ENCODE measurements around the gene SEZ6L. TPM values are rescaled to one million over a fixed set of nuclear protein-coding genes. Genes with fewer than 3 reads are reported as not detected.

SEZ6L gene
- polyA plus RNA-seq, 6 donors from 2014 or later: 0.04 to 0.23 TPM; not detected in 4

- H3K4me3 Mint-ChIP-seq: peak overlapping the region in 1 of 8 donors; percentile 40
- no peak overlapping the region for H3K27ac Mint-ChIP-seq
- H3K36me3 Mint-ChIP-seq: no peaks in the 10 kb centered on the region
- peaks cover 17 to 25% (median 21%) of the 10 kb centered on the region in 3 donors for H3K27me3 Mint-ChIP-seq
- peaks cover 9 to 12% (median 11%) of the 10 kb centered on the region in 3 donors for H3K4me1 Mint-ChIP-seq
- no peak for DNase-seq
- peaks cover 0 to 4% (median 0%) of the 10 kb centered on the region in 7 donors for H3K9me3 Mint-ChIP-seq
- no peak for ATAC-seq (ENCODE audit: low read depth in 2 of 2)
Observed at GRCh38 chr22:26298605-26299310, 129.5 kb downstream of the SEZ6L start.

- DNase-seq (no peak), ATAC-seq (ENCODE audit: low read depth in 2 of 2) (no peak)
- H3K4me3 Mint-ChIP-seq: no peak overlapping the region
- H3K27ac Mint-ChIP-seq: no peak overlapping the region
- H3K36me3 Mint-ChIP-seq: no peaks in the 10 kb centered on the region
- H3K27me3 Mint-ChIP-seq: peaks cover 29 to 53% (median 46%) of the 10 kb centered on the region in 3 donors
- no peaks in the 10 kb centered on the region for H3K4me1 Mint-ChIP-seq
- peaks cover 0 to 3% (median 0%) of the 10 kb centered on the region in 7 donors for H3K9me3 Mint-ChIP-seq
Observed at GRCh38 chr22:26302726-26303125, 133.5 kb downstream of the SEZ6L start.

GRCh38 chr22:26303475-26303874 lies 134.2 kb downstream of the SEZ6L start:
- DNase-seq: no peak
- H3K27me3 Mint-ChIP-seq: peaks cover 34 to 60% (median 52%) of the 10 kb centered on the region in 3 donors
- H3K4me3 Mint-ChIP-seq: no peak overlapping the region
- ATAC-seq (ENCODE audit: low read depth in 2 of 2): no peak
- peaks cover 0 to 3% (median 1%) of the 10 kb centered on the region in 7 donors for H3K9me3 Mint-ChIP-seq
- H3K4me1 Mint-ChIP-seq: no peaks in the 10 kb centered on the region
- H3K27ac Mint-ChIP-seq: no peak overlapping the region
- H3K36me3 Mint-ChIP-seq: no peaks in the 10 kb centered on the region

- H3K36me3 Mint-ChIP-seq: no peaks in the 10 kb centered on the region
- ATAC-seq (ENCODE audit: low read depth in 2 of 2): no peak
- no peaks in the 10 kb centered on the region for H3K4me1 Mint-ChIP-seq
- DNase-seq: no peak
- H3K27me3 Mint-ChIP-seq: peaks cover 36 to 73% (median 64%) of the 10 kb centered on the region in 3 donors
- H3K27ac Mint-ChIP-seq: no peak overlapping the region
- no peak overlapping the region for H3K4me3 Mint-ChIP-seq
- peaks cover 0 to 3% (median 1%) of the 10 kb centered on the region in 7 donors for H3K9me3 Mint-ChIP-seq
Observed at GRCh38 chr22:26304730-26305129, 135.5 kb downstream of the SEZ6L start.

- no peaks in the 10 kb centered on the region for H3K36me3 Mint-ChIP-seq
Observed at GRCh38 chr22:26308467-26308866, 139.2 kb downstream of the SEZ6L start.

GRCh38 chr22:26310616-26311015 lies 141.4 kb downstream of the SEZ6L start:
- H3K4me1 Mint-ChIP-seq: no peaks in the 10 kb centered on the region
- H3K4me3 Mint-ChIP-seq: no peak overlapping the region
- ATAC-seq (ENCODE audit: low read depth in 2 of 2) (no peak), DNase-seq (no peak)
- peaks cover 0 to 5% (median 1%) of the 10 kb centered on the region in 7 donors for H3K9me3 Mint-ChIP-seq
- H3K27ac Mint-ChIP-seq: no peak overlapping the region
- H3K27me3 Mint-ChIP-seq: peaks cover 37 to 55% (median 52%) of the 10 kb centered on the region in 3 donors
- H3K36me3 Mint-ChIP-seq: no peaks in the 10 kb centered on the region

More at GRCh38 chr22:26308467-26308866, 139.2 kb downstream of the SEZ6L start:
- H3K27me3 Mint-ChIP-seq: peaks cover 27 to 54% (median 51%) of the 10 kb centered on the region in 3 donors
- DNase-seq: no peak
- ATAC-seq (ENCODE audit: low read depth in 2 of 2): no peak
- H3K27ac Mint-ChIP-seq: no peak overlapping the region
- no peak overlapping the region for H3K4me3 Mint-ChIP-seq
- peaks cover 0 to 3% (median 0%) of the 10 kb centered on the region in 7 donors for H3K9me3 Mint-ChIP-seq
- H3K4me1 Mint-ChIP-seq: no peaks in the 10 kb centered on the region

- Mint-ChIP-seq H3K4me3 (no peak overlapping the region), H3K27ac (no peak overlapping the region), H3K27me3 (peaks cover 26 to 48% (median 39%) of the 10 kb centered on the region in 3 donors), H3K4me1 (no peaks in the 10 kb centered on the region), H3K9me3 (peaks cover 0 to 5% (median 0%) of the 10 kb centered on the region in 7 donors), H3K36me3 (no peaks in the 10 kb centered on the region)
- ATAC-seq (ENCODE audit: low read depth in 2 of 2) (no peak), DNase-seq (no peak)
Observed at GRCh38 chr22:26313291-26313690, 144.0 kb downstream of the SEZ6L start.

- peaks cover 30 to 44% (median 37%) of the 10 kb centered on the region in 3 donors for H3K27me3 Mint-ChIP-seq
Observed at GRCh38 chr22:26314171-26314570, 144.9 kb downstream of the SEZ6L start.

GRCh38 chr22:26314656-26315055 lies 145.4 kb downstream of the SEZ6L start:
- DNase-seq (no peak), ATAC-seq (ENCODE audit: low read depth in 2 of 2) (no peak)
- peaks cover 0 to 5% (median 0%) of the 10 kb centered on the region in 7 donors for H3K9me3 Mint-ChIP-seq
- H3K27ac Mint-ChIP-seq: no peak overlapping the region
- no peaks in the 10 kb centered on the region for H3K36me3 Mint-ChIP-seq
- H3K4me1 Mint-ChIP-seq: no peaks in the 10 kb centered on the region
- H3K4me3 Mint-ChIP-seq: no peak overlapping the region
- peaks cover 33 to 44% (median 34%) of the 10 kb centered on the region in 3 donors for H3K27me3 Mint-ChIP-seq

More at GRCh38 chr22:26314171-26314570, 144.9 kb downstream of the SEZ6L start:
- Mint-ChIP-seq H3K27ac (no peak overlapping the region), H3K36me3 (no peaks in the 10 kb centered on the region), H3K4me1 (no peaks in the 10 kb centered on the region), H3K4me3 (no peak overlapping the region), H3K9me3 (peaks cover 0 to 5% (median 0%) of the 10 kb centered on the region in 7 donors)
- DNase-seq: no peak
- no peak for ATAC-seq (ENCODE audit: low read depth in 2 of 2)

DNA sequence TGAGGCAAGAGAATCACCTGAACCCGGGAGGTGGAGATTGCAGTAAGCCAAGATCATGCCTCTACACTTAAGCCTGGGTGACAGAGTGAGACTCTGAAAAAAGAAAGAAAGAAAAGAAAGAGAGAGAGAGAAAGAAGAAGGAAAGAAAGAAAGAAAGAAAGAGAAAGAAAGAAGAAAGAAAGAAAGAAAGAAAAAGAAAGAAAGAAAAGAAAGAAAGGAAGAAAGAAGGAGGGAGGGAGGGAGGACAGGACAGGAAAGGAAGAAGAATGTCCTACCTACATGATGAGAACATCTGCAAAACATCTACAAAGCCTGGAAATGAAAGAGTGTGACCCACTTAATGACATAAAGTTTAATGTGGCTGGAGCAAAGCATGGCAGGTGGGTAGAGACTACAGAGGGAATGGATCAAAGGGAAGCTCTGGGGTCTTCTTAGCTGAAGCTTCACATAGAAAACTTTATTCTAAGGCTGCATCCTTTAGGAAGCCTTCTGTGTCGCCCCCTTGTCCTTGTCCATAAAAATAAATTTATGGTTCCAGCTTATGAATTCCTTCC lies 147.5 kb downstream of the SEZ6L start:
- no peak for DNase-seq
- H3K27me3 Mint-ChIP-seq: peaks cover 29 to 43% (median 35%) of the 10 kb centered on the region in 3 donors

GRCh38 chr22:26318975-26319374 lies 149.7 kb downstream of the SEZ6L start:
- ATAC-seq (ENCODE audit: low read depth in 2 of 2) (no peak), DNase-seq (no peak)
- no peaks in the 10 kb centered on the region for H3K4me1 Mint-ChIP-seq
- peaks cover 36 to 54% (median 45%) of the 10 kb centered on the region in 3 donors for H3K27me3 Mint-ChIP-seq
- peaks cover 0 to 2% (median 0%) of the 10 kb centered on the region in 7 donors for H3K9me3 Mint-ChIP-seq
- H3K4me3 Mint-ChIP-seq: no peak overlapping the region
- no peaks in the 10 kb centered on the region for H3K36me3 Mint-ChIP-seq
- H3K27ac Mint-ChIP-seq: no peak overlapping the region

More for the DNA sequence above, 147.5 kb downstream of the SEZ6L start:
- no peak for ATAC-seq (ENCODE audit: low read depth in 2 of 2)
- Mint-ChIP-seq H3K27ac (no peak overlapping the region), H3K36me3 (no peaks in the 10 kb centered on the region), H3K4me1 (no peaks in the 10 kb centered on the region), H3K9me3 (peaks cover 0 to 5% (median 0%) of the 10 kb centered on the region in 7 donors), H3K4me3 (no peak overlapping the region)

DNA sequence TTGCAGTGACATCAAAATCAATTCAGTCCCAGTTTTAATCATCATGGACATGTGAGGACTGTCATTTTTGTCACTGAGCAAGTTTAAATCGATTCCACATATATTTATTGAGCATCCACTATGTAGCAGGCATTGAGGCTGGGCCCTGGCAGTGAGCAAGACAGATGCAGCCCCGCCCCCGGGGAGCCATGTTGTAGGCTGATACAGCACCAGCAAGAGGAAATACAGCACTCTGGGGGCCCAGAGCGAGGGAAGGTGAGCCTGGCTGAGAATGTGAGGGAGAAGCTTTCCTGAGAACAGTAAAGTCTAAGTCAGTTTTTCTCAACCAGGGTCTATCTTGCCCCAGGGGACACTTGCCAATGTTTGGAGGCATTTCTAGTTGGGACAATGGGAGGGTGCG lies 151.2 kb downstream of the SEZ6L start:
- no peaks in the 10 kb centered on the region for H3K36me3 Mint-ChIP-seq
- ATAC-seq (ENCODE audit: low read depth in 2 of 2): no peak
- H3K4me1 Mint-ChIP-seq: no peaks in the 10 kb centered on the region
- peak overlapping the region in 1 of 8 donors; percentile 55 for H3K4me3 Mint-ChIP-seq
- no peak overlapping the region for H3K27ac Mint-ChIP-seq
- DNase-seq: no peak
- peaks cover 47 to 62% (median 54%) of the 10 kb centered on the region in 3 donors for H3K27me3 Mint-ChIP-seq
- no peaks in the 10 kb centered on the region for H3K9me3 Mint-ChIP-seq

DNA sequence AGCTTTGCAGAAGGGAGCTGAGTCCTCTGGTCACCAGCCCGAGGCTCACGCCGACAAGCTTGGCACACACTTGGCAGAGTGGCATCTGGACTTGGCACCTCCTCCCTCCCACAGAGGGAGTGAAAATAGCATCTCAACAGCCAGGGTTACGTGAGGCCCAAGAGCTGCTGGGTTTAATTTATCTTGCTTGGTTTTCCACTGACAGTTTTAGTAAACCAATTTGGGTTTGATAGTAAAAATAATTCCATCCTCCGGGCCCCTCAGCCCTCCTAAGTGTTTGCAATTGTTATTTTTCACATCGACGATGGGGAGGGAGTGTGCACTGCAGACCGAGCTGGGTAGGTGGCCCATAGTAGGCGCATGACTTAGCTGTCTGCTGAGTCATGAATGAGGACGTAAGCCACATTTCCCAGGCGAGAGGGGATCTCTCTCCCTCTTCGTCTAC lies 152.2 kb downstream of the SEZ6L start:
- H3K4me1 Mint-ChIP-seq: no peaks in the 10 kb centered on the region
- H3K9me3 Mint-ChIP-seq: no peaks in the 10 kb centered on the region

More for the DNA sequence above, 152.2 kb downstream of the SEZ6L start:
- Mint-ChIP-seq H3K4me3 (no peak overlapping the region), H3K27ac (no peak overlapping the region), H3K36me3 (no peaks in the 10 kb centered on the region), H3K27me3 (peaks cover 44 to 60% (median 45%) of the 10 kb centered on the region in 3 donors)
- ATAC-seq (ENCODE audit: low read depth in 2 of 2) (no peak), DNase-seq (no peak)

Data from naive B cell (primary cell).